Panc1 (cell line): ENCODE results near the gene MCM7.

Source experiments
- POLR2AphosphoS5 ChIP-seq: IDR thresholded peaks from 2 replicates; pipeline ENCODE4 v1.6.1; 2012; ENCODE audit warnings: mild to moderate bottlenecking, low read depth, low read length, moderate library complexity
- REST ChIP-seq, 2 experiments: IDR thresholded peaks; 2 replicates each; pipeline ENCODE4 v1.6.1; 2011 to 2012; ENCODE audit warnings: low read depth in 2 of 2, control low read depth in 1 of 2, low read length in 1 of 2, mild to moderate bottlenecking in 1 of 2, moderate library complexity in 1 of 2; ENCODE audit not compliant: insufficient read depth in 1 of 2
- SIN3A ChIP-seq: IDR thresholded peaks from 2 replicates; pipeline ENCODE4 v1.6.1; 2012; ENCODE audit warnings: low read depth, mild to moderate bottlenecking, low read length, moderate library complexity, borderline replicate concordance; ENCODE audit not compliant: insufficient read depth
- TF ChIP-seq, protein P1 (sequence below): fragments of 450-650 bp; IDR thresholded peaks from 2 replicates; pipeline ENCODE4 v1.5.1; 2017; ENCODE audit warnings: mild to moderate bottlenecking

DNA sequence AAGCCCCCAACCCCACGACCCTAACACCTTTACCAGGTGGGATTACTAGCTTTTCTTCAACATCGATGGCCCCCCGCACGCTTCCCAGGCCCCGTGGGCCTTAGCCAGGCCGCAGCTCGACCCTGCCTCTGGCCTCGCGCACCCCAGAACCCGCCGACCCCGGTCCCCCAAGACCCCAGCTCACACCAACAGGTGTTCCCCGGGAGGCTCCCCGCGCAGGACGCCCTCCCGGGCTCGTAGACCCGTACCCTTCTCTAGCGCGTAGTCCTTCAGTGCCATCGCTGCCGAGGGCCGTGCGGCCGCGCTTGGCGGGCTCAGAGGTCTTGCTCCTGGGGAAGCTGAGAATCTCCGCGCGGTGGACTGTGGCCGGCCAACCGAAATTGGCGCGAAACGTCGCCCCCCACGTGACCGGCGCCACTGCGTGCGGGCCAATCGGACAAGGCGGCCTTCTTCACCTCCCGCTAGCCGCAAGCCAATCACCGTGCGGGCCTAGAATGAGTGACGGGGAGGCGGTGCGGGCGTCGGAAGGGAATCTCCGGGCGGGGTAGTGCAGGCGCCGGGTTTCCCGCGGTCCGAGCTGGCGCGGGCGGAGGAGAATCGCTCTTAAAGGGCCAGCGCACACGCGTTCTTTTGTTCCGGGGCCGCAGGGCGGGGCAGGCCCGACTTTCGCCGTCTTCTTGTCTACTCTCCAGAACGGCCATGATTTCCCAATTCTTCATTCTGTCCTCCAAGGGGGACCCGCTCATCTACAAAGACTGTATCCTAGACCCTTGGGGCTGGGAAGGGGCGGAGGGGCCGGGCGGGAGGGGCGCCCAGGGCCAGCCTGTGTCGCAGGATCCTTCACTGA lies at the start of gene MCM7, which contains the start of gene AP4M1:
- TF ChIP-seq, protein P1, sequence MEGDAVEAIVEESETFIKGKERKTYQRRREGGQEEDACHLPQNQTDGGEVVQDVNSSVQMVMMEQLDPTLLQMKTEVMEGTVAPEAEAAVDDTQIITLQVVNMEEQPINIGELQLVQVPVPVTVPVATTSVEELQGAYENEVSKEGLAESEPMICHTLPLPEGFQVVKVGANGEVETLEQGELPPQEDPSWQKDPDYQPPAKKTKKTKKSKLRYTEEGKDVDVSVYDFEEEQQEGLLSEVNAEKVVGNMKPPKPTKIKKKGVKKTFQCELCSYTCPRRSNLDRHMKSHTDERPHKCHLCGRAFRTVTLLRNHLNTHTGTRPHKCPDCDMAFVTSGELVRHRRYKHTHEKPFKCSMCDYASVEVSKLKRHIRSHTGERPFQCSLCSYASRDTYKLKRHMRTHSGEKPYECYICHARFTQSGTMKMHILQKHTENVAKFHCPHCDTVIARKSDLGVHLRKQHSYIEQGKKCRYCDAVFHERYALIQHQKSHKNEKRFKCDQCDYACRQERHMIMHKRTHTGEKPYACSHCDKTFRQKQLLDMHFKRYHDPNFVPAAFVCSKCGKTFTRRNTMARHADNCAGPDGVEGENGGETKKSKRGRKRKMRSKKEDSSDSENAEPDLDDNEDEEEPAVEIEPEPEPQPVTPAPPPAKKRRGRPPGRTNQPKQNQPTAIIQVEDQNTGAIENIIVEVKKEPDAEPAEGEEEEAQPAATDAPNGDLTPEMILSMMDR, result no peak
- TF ChIP-seq POLR2AphosphoS5, result peak; percentile 52; the same call in 1 of the 2 replicates
- TF ChIP-seq SIN3A, result no peak
- no peak for TF ChIP-seq REST (IDR thresholded peaks at IDR 0.05; ENCODE audit: insufficient read depth in 1 of 2, low read depth in 2 of 2, low read length in 1 of 2)
